DOHH2 (cell line): ENCODE measurements around the gene SLC4A1AP.

ENCODE experiments used
- H3F3A ChIP-seq: fragments of 200-600 bp; sonication (generic), shearing (Covaris generic); 2 replicates; pipeline ENCODE4 v1.6.0; 2016; ENCODE audit warnings: antibody characterized with exemption, mild to moderate bottlenecking; ENCODE audit not compliant: control insufficient read depth, insufficient read depth
- H3K27ac ChIP-seq: fragments of 200-600 bp; sonication (generic); 2 replicates; pipeline ENCODE4 v1.5.1; 2014; ENCODE audit warnings: low read depth, mild to moderate bottlenecking, low read length, moderate library complexity
- H3K27me3 ChIP-seq: fragments of 200-600 bp; sonication (generic); 2 replicates; pipeline ENCODE4 v1.6.1; 2014; ENCODE audit warnings: mild to moderate bottlenecking, low read length, mixed read lengths; ENCODE audit not compliant: control insufficient read depth
- H3K36me3 ChIP-seq: fragments of 200-600 bp; sonication (generic); 2 replicates; pipeline ENCODE4 v1.6.1; 2014; ENCODE audit warnings: mild to moderate bottlenecking, low read length, moderate library complexity, mixed read lengths; ENCODE audit not compliant: control insufficient read depth
- H3K4me1 ChIP-seq: fragments of 200-600 bp; sonication (generic); 2 replicates; pipeline ENCODE4 v1.6.1; 2014; ENCODE audit warnings: mild to moderate bottlenecking, low read length, mixed read lengths; ENCODE audit not compliant: control insufficient read depth
- H3K4me2 ChIP-seq: fragments of 200-600 bp; sonication (generic); 2 replicates; pipeline ENCODE4 v1.6.0; 2014; ENCODE audit warnings: mild to moderate bottlenecking, low read length, moderate library complexity
- H3K4me3 ChIP-seq: fragments of 200-600 bp; sonication (generic); 2 replicates; pipeline ENCODE4 v1.5.1; 2014; ENCODE audit warnings: mild to moderate bottlenecking, low read length, mixed read lengths
- H3K79me2 ChIP-seq: fragments of 200-600 bp; sonication (generic); 2 replicates; pipeline ENCODE4 v1.6.1; 2014; ENCODE audit warnings: mild to moderate bottlenecking, low read length, mixed read lengths; ENCODE audit not compliant: control insufficient read depth
- H3K9me2 ChIP-seq: fragments of 200-600 bp; sonication (generic); replicated peaks from 2 replicates; pipeline ENCODE4 v1.6.1; 2014; ENCODE audit warnings: mild to moderate bottlenecking, low read length, mixed read lengths; ENCODE audit not compliant: control insufficient read depth
- H3K9me3 ChIP-seq: fragments of 200-600 bp; sonication (generic); 2 replicates; pipeline ENCODE4 v1.6.1; 2014; ENCODE audit warnings: antibody characterized with exemption, low read length, mixed read lengths; ENCODE audit not compliant: control insufficient read depth, insufficient read depth
- H4K20me1 ChIP-seq: fragments of 200-600 bp; sonication (generic); 2 replicates; pipeline ENCODE4 v1.6.0; 2014; ENCODE audit warnings: low read depth, mild to moderate bottlenecking, antibody characterized with exemption, low read length, moderate library complexity; ENCODE audit not compliant: control insufficient read depth, insufficient read depth
- EZH2phosphoT487 ChIP-seq: fragments of 200-600 bp; sonication (generic); IDR thresholded peaks from 2 replicates; pipeline ENCODE4 v1.6.1; 2017; ENCODE audit warnings: borderline replicate concordance, mild to moderate bottlenecking, antibody characterized with exemption, low read length, moderate library complexity, mixed read lengths
- TF ChIP-seq, protein P1 (sequence below): fragments of 200-600 bp; sonication (generic); IDR thresholded peaks from one replicate; pipeline ENCODE4 v1.5.1; 2014; ENCODE audit warnings: antibody characterized with exemption, mild to moderate bottlenecking, low read depth, low read length; ENCODE audit not compliant: poor library complexity, severe bottlenecking

The SLC4A1AP gene

GRCh38 chr2:27685577-27685976 is 21.9 kb downstream of the SLC4A1AP start:
- Histone ChIP-seq H3K9me2 (no peaks in the 10 kb centered on the region), H3K4me1 (no peaks in the 10 kb centered on the region), H3F3A (no peaks in the 10 kb centered on the region), H3K27me3 (no peaks in the 10 kb centered on the region), H3K4me3 (no peak overlapping the region), H4K20me1 (no peaks in the 10 kb centered on the region), H3K27ac (no peak overlapping the region), H3K4me2 (no peak overlapping the region), H3K36me3 (peaks cover 51% of the 10 kb centered on the region), H3K9me3 (no peaks in the 10 kb centered on the region), H3K79me2 (no peaks in the 10 kb centered on the region)
- TF ChIP-seq, protein P1, sequence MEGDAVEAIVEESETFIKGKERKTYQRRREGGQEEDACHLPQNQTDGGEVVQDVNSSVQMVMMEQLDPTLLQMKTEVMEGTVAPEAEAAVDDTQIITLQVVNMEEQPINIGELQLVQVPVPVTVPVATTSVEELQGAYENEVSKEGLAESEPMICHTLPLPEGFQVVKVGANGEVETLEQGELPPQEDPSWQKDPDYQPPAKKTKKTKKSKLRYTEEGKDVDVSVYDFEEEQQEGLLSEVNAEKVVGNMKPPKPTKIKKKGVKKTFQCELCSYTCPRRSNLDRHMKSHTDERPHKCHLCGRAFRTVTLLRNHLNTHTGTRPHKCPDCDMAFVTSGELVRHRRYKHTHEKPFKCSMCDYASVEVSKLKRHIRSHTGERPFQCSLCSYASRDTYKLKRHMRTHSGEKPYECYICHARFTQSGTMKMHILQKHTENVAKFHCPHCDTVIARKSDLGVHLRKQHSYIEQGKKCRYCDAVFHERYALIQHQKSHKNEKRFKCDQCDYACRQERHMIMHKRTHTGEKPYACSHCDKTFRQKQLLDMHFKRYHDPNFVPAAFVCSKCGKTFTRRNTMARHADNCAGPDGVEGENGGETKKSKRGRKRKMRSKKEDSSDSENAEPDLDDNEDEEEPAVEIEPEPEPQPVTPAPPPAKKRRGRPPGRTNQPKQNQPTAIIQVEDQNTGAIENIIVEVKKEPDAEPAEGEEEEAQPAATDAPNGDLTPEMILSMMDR: no peak
- TF ChIP-seq EZH2phosphoT487: no peak

DNA sequence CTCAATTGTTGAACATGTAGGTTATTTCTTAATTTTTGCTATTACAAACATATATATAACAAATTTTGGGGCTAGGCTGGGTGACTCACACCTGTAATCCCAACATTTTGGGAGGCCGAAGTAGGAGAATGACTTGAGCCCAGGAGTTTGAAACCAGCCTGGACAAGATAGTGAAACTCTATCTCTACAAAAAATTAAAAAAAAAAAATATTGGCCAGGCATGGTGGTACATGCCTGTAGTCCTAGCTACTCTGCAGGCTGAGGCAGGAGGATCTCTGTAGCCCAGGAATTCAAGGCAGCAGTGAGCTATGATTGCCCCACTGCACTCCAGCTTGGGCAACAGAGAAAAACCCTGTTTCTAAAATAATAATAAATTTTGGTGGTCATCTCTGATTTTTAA is 23.5 kb downstream of the SLC4A1AP start:
- no peaks in the 10 kb centered on the region for H4K20me1 ChIP-seq
- no peak for TF ChIP-seq EZH2phosphoT487
- TF ChIP-seq, protein P1: no peak
- H3K9me2 ChIP-seq: no peaks in the 10 kb centered on the region
- no peaks in the 10 kb centered on the region for H3K4me1 ChIP-seq
- H3K27ac ChIP-seq: no peak overlapping the region
- no peaks in the 10 kb centered on the region for H3K27me3 ChIP-seq
- no peaks in the 10 kb centered on the region for H3K79me2 ChIP-seq
- H3K4me2 ChIP-seq: no peak overlapping the region
- H3K9me3 ChIP-seq: no peaks in the 10 kb centered on the region
- no peaks in the 10 kb centered on the region for H3F3A ChIP-seq
- H3K4me3 ChIP-seq: no peak overlapping the region
- H3K36me3 ChIP-seq: peaks cover 47% of the 10 kb centered on the region

DNA sequence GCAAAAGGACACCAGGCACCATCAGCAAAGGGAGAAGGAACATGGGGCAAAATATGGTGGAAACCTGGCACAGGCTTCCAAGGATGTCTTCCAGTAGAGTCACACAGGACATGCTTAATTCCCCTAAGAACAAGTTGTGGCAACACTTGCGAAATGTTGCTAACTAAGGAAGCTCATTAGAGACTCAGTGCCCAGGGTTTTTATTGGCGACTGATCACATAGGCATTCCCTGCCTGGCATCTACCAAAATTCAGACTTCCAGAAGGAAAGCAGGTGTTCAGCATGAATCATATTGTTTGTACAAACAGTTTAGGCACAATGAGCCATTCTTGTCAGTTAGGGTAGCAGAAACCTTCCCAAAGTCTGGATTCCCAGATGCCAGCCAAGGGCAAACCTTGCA is 25.7 kb downstream of the SLC4A1AP start:
- peaks cover 31% of the 10 kb centered on the region for H3K36me3 ChIP-seq

More for the DNA sequence above, 25.7 kb downstream of the SLC4A1AP start:
- no peak overlapping the region for H3K4me3 ChIP-seq
- no peaks in the 10 kb centered on the region for H3K9me2 ChIP-seq
- TF ChIP-seq EZH2phosphoT487: no peak
- TF ChIP-seq, protein P1: no peak
- no peaks in the 10 kb centered on the region for H4K20me1 ChIP-seq
- no peaks in the 10 kb centered on the region for H3K79me2 ChIP-seq
- H3K9me3 ChIP-seq: no peaks in the 10 kb centered on the region
- H3K4me1 ChIP-seq: no peaks in the 10 kb centered on the region
- H3F3A ChIP-seq: no peaks in the 10 kb centered on the region
- H3K4me2 ChIP-seq: no peak overlapping the region
- no peaks in the 10 kb centered on the region for H3K27me3 ChIP-seq
- H3K27ac ChIP-seq: no peak overlapping the region
